Ishikawa (cell line): ENCODE data around the gene RAB6A.

Experiments used
- CEBPB ChIP-seq: IDR thresholded peaks from 2 replicates; pipeline ENCODE4 v1.6.1; 2012
- CREB1 ChIP-seq: IDR thresholded peaks from 2 replicates; pipeline ENCODE4 v1.6.1; 2012; ENCODE audit warnings: low read depth
- EP300 ChIP-seq: IDR thresholded peaks from 2 replicates; pipeline ENCODE4 v1.6.1; 2012; ENCODE audit warnings: borderline replicate concordance
- MAX ChIP-seq: IDR thresholded peaks from 2 replicates; pipeline ENCODE4 v1.6.1; 2012
- NFIC ChIP-seq: IDR thresholded peaks from 2 replicates; pipeline ENCODE4 v1.6.1; 2012
- RAD21 ChIP-seq: IDR thresholded peaks from 2 replicates; pipeline ENCODE4 v1.6.1; 2012; ENCODE audit warnings: low read depth
- TAF1 ChIP-seq: IDR thresholded peaks from 2 replicates; pipeline ENCODE4 v1.6.1; 2012; ENCODE audit warnings: low read depth, mild to moderate bottlenecking
- TCF12 ChIP-seq: IDR thresholded peaks from 2 replicates; pipeline ENCODE4 v1.6.1; 2012; ENCODE audit warnings: low read depth
- USF1 ChIP-seq: IDR thresholded peaks from 2 replicates; pipeline ENCODE4 v1.6.1; 2012
- YY1 ChIP-seq: IDR thresholded peaks from 2 replicates; pipeline ENCODE4 v1.6.1; 2012; ENCODE audit warnings: low read depth

- no peak for TF ChIP-seq USF1
- no peak for TF ChIP-seq CEBPB
- no peak for TF ChIP-seq EP300
- no peak for TF ChIP-seq TAF1
- TF ChIP-seq MAX: no peak
- TF ChIP-seq RAD21: no peak
- no peak for TF ChIP-seq NFIC
- TF ChIP-seq YY1: no peak
- no peak for TF ChIP-seq TCF12
- no peak for TF ChIP-seq CREB1
Measured at GRCh38 chr11:73726825-73727224, 34.0 kb downstream of the RAB6A start.
